Stimulated activated CD4-positive, alpha-beta T cell treated with anti-CD3 and anti-CD28 coated beads, Interleukin-15, amount 100 ng/mL, for 24 hours (primary cell): Measurements from ENCODE around the gene PRPF19.
"Not testable (repeated sequence)": the region's sequence is repeated elsewhere in the genome, so short reads cannot be mapped to it uniquely, and the experiment has no call there.

Experiments used
- DNase-seq: peaks from one replicate; pipeline ENCODE4 v3.0.0-alpha.2; 2020

Gene PRPF19

GRCh38 chr11:60921777-60922335 is 15.5 kb upstream of the PRPF19 start:
- DNase-seq = no peak

GRCh38 chr11:60921259-60921658 is 14.9 kb upstream of the PRPF19 start:
- no peak for DNase-seq

- DNase-seq = no peak
These were observed 13.6 kb upstream of the PRPF19 start for GRCh38 chr11:60919956-60920355.

GRCh38 chr11:60919320-60919719 is 12.9 kb upstream of the PRPF19 start:
- DNase-seq = no peak

- no peak for DNase-seq
These were observed 12.5 kb upstream of the PRPF19 start for GRCh38 chr11:60918939-60919265.

DNA sequence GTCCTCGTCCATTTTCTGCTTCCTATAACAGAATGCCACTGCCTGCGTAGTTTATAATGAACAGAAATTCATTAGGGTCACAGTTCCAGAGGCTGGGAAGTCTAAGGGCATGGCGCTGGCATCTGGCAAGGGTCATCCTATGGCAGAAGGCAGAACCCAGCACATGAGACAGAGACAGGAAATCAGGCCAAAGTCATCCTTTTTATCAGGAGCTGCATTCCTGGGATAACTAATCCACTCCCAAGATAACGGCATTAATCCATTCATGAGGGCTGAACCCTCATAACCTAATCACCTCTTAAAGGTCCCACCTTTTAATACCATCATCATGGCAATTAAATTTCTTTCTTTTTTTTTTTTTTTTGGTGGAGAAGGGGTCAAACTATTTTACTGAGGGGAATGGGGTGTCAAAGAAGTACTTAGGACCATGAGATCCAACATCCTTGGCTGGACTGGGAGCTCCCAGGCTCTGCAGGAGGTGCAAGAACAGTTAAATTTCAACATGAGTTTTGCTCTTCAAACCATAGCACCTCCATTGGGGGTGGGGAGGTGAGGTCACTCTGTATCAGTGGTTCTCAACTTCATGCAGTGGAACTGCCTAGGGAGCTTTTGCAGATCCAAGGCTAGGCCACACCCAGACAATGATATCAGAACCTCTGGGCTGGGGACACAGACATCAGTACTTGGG is 12.0 kb upstream of the PRPF19 start:
- no peak for DNase-seq

GRCh38 chr11:60917267-60917666 is 10.9 kb upstream of the PRPF19 start:
- no peak for DNase-seq

DNA sequence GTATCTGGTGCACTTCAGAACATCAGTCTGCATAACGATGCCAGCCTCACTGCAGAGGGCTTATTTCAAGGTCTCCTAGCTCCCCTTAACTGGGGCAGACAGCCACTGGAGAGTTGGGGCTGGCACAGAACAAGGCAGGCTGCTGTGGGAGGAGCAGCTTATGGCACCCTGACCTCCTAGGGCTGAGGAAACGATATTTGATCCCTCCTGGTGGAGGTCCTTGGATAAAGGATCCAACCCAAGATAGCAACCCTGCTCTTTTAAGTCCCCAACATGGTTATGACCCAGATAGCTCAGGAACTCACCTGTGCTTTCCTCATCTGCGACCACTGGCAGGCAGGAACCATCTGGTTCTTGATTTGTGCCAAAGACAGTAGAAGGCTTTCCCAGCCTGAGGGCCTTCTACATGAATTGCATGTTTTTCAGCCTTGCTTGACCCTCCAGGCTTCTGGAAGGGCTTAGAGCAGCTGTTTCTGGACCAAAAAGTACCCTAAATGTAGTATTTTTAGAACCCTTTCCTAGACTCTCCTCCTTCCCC is 10.4 kb upstream of the PRPF19 start:
- no peak for DNase-seq

DNA sequence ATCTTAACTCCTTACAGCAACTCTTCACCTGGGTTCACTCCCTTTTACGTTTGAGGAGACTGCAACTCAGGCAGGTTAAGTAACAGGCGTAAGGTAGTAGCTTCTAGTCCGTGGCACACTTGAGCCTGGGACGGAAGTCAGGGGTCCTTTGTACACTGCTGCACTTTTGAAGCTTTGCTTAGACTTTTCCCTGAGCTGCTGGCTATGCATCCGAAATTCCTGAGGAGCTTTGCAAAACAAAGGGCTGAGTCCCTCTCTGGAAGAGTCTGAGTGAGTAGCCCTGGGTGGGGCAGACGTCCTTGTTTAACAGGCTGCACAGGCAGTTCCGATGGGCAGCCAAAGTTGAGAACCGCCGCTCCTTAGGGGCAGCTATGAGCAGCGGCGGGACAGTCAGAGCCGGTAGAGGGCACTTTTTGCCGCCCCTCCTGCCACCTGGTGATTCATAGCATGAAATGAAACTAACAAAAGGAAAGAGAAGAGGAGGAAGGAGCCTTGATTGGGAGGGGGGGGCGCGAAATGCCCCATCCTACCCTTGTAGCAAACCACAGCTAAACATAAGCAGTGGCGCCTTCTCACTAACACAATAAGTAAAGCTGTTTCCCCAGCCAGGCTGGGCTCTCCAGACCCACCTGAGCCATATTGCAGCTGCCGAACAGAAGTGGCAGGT is 9.0 kb upstream of the PRPF19 start:
- DNase-seq = peak; percentile 81

DNA sequence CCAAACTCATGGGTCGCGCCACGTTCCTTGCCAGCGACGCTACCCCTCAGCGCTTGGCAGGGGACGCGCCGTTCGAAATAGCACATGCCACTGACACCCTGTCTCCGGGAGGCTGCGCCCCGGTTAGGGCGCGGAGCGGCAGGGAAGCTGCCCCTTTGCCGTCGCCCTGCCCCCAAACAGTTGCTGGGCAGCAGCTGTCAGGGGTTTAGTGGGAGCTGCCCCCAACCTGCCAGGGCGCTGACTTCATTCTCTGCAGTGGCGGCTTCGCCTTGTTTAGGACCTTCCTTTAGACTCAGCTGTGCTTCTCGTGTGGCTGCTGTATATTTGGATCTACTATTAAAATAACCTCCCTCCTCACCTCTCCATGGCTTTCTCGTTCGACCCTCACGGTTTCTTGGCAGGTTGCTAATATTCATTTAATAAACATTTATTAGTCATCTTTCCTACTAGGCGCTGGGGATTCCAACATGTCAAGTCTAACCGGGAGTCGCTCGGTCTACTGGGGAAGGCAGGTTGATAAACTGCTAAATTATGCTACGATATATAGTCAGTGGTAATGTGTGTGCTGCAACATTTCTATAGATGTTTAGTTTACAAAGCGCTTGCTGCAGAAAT is 8.4 kb upstream of the PRPF19 start:
- peak; percentile 57 for DNase-seq

GRCh38 chr11:60913793-60914632 is 7.6 kb upstream of the PRPF19 start, which contains the start of gene TMEM109:
TSS of gene TMEM109 (plus strand) at chr11:60914158. CDS start at chr11:60919694, 5,536 bp downstream.
- DNase-seq = peak; percentile 93

DNA sequence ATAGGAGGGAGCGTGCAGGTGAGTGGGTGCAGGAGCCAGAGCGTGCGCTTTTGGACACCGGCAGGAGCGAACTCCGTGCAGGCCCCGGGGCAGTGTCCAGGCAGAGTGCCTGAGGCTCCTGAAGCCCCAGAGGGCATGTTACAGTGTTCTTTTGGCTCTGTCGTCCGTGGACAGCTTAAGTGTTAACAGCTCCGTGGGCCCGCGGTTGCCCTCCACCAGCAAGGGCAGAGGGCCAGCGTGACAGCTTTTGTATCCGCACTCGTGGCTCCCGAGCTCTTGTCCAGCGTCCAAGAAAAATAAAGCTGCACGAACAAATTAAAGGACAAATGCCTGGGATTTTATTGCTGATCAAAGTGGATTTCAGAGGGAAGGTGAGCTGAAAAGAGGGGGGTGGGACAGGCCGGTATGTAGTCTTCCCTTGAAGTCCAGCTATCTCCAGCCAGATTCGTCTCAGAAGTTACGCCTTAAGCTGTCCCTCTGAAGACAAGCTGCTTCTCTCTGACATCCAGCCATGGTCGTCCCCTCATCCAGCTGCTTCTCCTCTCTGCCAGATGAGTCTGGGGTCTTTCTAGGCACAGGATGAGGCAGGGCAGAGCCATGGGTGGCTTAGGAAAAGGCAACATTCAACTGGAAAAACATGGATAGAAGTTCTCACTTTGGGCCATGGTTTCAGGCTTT is 6.6 kb upstream of the PRPF19 start:
- no peak for DNase-seq

- no peak for DNase-seq
These were observed 6.0 kb upstream of the PRPF19 start for GRCh38 chr11:60912223-60912850.

DNA sequence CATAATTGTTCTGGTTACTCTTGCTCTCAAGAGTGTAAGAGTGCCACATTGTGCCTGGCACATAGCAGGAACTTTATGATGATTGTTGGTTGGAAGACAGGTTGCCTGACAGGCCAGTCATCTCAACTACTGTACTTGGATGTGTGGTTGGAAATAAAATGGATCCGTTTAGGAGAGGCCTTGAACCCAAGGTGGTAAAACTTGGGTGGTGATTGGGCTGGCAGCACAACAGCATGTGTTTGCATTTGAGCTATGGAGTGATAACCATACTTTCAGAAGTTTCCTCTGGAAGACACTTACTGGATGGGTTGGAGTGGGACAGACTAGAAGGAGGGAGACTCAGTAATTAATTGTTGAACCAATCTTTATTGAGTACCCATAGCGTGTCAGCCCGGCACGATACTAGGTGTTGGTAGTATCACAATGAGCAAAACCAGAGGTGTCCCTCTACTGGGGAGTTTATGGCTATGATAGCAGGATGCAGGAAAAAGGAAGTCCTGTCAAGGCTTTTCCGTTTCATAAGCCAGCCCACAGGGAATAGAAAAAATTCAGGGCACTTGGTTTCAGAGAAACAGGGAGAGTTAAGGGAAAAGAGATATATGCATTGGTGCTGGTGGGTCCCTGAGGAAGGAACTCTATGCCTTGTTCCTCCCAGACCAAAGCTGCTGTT is 4.5 kb upstream of the PRPF19 start:
- DNase-seq = no peak

DNA sequence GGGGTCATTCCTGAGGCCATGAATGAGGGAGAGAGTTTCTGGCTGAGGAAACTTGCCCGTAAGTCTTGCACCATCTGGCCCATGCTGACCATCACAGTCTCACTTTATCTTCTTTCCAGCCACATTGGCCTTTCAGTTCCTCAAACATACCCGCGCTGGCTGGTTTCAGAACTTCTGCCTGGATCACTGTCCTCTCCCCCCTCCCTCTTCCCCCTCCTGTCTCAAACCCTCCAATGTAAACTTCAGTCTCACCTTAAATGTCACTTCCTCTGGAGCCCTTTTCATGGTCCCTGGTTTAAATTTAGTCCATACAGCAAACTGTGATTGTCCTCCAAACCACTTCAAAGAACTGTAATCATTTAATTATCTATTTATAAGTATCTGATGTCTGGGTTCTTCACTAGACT is 3.9 kb upstream of the PRPF19 start:
- no peak for DNase-seq

GRCh38 chr11:60909680-60910280 is 3.4 kb upstream of the PRPF19 start:
- DNase-seq = not testable (repeated sequence)

- no peak for DNase-seq
These were observed 2.4 kb upstream of the PRPF19 start for GRCh38 chr11:60908803-60909202.

- DNase-seq = peak; percentile 33
These were observed 753 bp downstream of the PRPF19 start for GRCh38 chr11:60905551-60906113.

- DNase-seq = no peak
These were observed 1.3 kb downstream of the PRPF19 start for GRCh38 chr11:60905047-60905446.

DNA sequence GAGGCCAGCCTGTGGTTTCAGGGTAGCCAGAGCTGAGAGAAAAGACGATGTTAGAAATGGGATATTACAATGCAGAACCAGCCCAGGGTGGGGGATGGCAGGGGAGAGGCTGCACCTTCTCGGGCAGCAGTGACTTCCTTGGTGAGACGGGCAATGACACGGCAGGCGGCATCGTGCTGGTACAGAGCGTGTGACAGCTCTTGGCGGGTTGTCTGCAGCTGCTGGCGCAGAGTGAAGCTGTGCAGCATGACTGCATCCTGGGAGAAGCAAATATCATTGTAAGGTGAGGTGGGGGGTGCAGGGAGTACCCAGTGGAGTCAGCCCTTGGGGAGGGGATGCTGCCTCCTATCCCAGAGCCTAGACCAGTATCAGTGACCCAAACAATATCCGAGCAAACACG is 3.8 kb downstream of the PRPF19 start:
- DNase-seq = no peak
